Gastroesophageal sphincter (tissue), 4 donors: ENCODE data around the gene FAM193B. TPM values are rescaled to one million over a fixed set of nuclear protein-coding genes. Genes with fewer than 3 reads are reported as not detected.
"Not testable (repeated sequence)": the region's sequence is repeated elsewhere in the genome, so short reads cannot be mapped to it uniquely, and the experiment has no call there.

Experiments used
- ATAC-seq: fragments of 150-250 bp; one replicate; pipeline ENCODE4 v1.9.1; 2016; ENCODE audit warnings: mild to moderate bottlenecking, moderate library complexity
- H3K27ac ChIP-seq, 4 donors: fragments of 200-600 bp; sonication (generic) in 3 of 4; 1 replicate in 3 of 4; 2 replicates in 1 of 4; pipeline ENCODE4 v1.5.1; 2016 to 2019
- H3K27me3 ChIP-seq: fragments of 200-600 bp; sonication (generic); one replicate; pipeline ENCODE4 v1.5.1; 2019
- H3K36me3 ChIP-seq, 2 donors: fragments of 200-600 bp; sonication (generic); one replicate each; pipeline ENCODE4 v1.5.1; 2019; ENCODE audit warnings: control low read depth in 1 of 2
- H3K4me1 ChIP-seq, 3 donors: fragments of 200-600 bp; sonication (generic); 1 replicate in 2 of 3; 2 replicates in 1 of 3; pipeline ENCODE4 v1.5.1; 2016 to 2019; ENCODE audit warnings: control low read depth in 2 of 3
- H3K4me3 ChIP-seq, 2 donors: fragments of 200-600 bp; sonication (generic); one replicate each; pipeline ENCODE4 v1.5.1; 2019; ENCODE audit warnings: mild to moderate bottlenecking in 1 of 2, moderate library complexity in 1 of 2
- H3K9me3 ChIP-seq, 3 donors: fragments of 200-600 bp; sonication (generic); one replicate each; pipeline ENCODE4 v1.5.1; 2017 to 2019; ENCODE audit warnings: control low read depth in 2 of 3
- EP300 ChIP-seq: sonication (generic); formaldehyde crosslinking; IDR thresholded peaks from one replicate; pipeline ENCODE4 v1.6.1; 2017; ENCODE audit warnings: antibody characterized with exemption, mild to moderate bottlenecking
- POLR2A ChIP-seq, 2 donors: fragments of 450-650 bp; IDR thresholded peaks; one replicate each; pipeline ENCODE4 v1.6.1; 2017; ENCODE audit warnings: antibody characterized with exemption in 2 of 2, mild to moderate bottlenecking in 2 of 2, moderate library complexity in 1 of 2
- POLR2AphosphoS5 ChIP-seq: sonication (generic); formaldehyde crosslinking; IDR thresholded peaks from one replicate; pipeline ENCODE4 v1.6.1; 2017; ENCODE audit warnings: antibody characterized with exemption
- WGBS, 2 donors: methylation state at CpG; one replicate each; pipeline ENCODE4 v1.1.5; 2018; ENCODE audit warnings: low coverage in 1 of 2; 5-methylcytosine and 5-hydroxymethylcytosine counted together
- total RNA-seq, 4 donors: library from RNA; depleted of rRNA; stranded (reverse); fragments of >200 nt; gene quantifications; one replicate each; pipeline ENCODE4 v1.1.0, GENCODE V29; 2016
- TF ChIP-seq, protein P1 (sequence below), 4 experiments: fragments of 200-600 bp in 2 of 4; fragments of 450-650 bp in 2 of 4; sonication (generic) in 1 of 4; IDR thresholded peaks; one replicate each; pipeline ENCODE4 v1.5.1; 2017 to 2019; ENCODE audit warnings: antibody characterized with exemption in 4 of 4, mild to moderate bottlenecking in 2 of 4, moderate library complexity in 2 of 4

The FAM193B gene
- total RNA-seq, 4 donors from 2014 or later, result 29.7 to 90.3 (median 44.5) TPM

DNA sequence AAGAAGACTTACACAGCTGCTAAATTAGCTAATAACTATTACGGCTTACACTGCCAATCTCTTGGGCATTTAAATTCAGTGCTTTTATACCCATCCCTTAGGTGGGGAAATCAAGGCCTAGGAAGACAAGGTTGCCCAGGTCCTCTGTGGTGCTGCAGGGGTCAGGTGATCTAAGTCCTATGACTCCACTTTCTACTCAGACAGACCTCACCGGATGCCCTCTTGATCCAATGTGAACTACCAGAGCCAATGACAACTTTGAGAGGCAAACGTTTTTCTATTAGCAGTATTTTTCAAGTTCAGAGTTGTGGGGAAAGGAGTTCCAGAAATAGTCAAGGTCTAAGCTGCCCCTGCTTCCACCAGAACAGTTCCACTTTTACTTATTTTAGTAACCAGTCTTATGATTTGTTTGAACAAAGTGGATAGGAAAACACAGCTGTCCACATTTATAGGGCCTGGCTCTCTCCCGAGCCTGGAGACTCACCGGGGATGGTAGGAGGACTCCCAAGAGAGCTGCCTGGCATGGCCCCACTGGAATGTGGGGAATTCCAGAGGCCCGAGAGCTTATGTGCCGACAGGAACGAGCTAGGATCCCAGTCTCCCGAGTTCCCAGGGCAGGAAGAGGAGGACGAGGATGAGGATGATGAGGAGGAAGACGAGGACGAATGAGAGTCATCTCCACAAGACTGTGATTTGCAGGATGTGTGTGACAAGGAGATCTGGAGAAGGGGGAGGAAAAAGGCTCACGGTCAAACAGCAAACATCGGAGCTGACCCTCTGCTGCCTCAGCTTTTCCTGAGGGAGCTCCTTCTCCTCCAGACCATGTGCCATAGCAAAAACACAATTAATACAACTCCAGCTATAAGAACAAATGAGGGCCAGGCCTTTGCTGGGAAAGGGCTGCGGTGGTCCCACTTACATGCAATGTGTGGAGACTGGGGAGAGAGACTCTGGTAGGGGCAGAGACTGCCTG lies 16.7 kb downstream of the FAM193B start:
- Histone ChIP-seq H3K9me3 (no peaks in the 10 kb centered on the region), H3K27ac (peak overlapping the region; percentile 41 to 78 (median 70)), H3K36me3 (peaks cover 0 to 41% of the 10 kb centered on the region in 2 donors), H3K4me1 (peaks cover 9 to 55% (median 30%) of the 10 kb centered on the region in 3 donors), H3K4me3 (no peak overlapping the region), H3K27me3 (no peaks in the 10 kb centered on the region)
- ATAC-seq, result peak; percentile 81
- TF ChIP-seq POLR2A (IDR thresholded peaks at IDR 0.05), result no peak
- TF ChIP-seq POLR2AphosphoS5, result peak; percentile 37
- WGBS, 2 donors, result 34 to 38% methylated on average over 6 to 9 of the region's 15 CpGs

- H3K4me3 ChIP-seq, result no peak overlapping the region
- 93 to 100% methylated on average over 1 to 10 of the region's 10 CpGs for WGBS, 2 donors
- TF ChIP-seq, protein P1, sequence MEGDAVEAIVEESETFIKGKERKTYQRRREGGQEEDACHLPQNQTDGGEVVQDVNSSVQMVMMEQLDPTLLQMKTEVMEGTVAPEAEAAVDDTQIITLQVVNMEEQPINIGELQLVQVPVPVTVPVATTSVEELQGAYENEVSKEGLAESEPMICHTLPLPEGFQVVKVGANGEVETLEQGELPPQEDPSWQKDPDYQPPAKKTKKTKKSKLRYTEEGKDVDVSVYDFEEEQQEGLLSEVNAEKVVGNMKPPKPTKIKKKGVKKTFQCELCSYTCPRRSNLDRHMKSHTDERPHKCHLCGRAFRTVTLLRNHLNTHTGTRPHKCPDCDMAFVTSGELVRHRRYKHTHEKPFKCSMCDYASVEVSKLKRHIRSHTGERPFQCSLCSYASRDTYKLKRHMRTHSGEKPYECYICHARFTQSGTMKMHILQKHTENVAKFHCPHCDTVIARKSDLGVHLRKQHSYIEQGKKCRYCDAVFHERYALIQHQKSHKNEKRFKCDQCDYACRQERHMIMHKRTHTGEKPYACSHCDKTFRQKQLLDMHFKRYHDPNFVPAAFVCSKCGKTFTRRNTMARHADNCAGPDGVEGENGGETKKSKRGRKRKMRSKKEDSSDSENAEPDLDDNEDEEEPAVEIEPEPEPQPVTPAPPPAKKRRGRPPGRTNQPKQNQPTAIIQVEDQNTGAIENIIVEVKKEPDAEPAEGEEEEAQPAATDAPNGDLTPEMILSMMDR (IDR thresholded peaks at IDR 0.05), result no peak
- TF ChIP-seq POLR2AphosphoS5 (no peak), POLR2A (IDR thresholded peaks at IDR 0.05) (no peak), EP300 (no peak)
- peaks cover 9 to 55% (median 30%) of the 10 kb centered on the region in 3 donors for H3K4me1 ChIP-seq
- no peak for ATAC-seq
- H3K9me3 ChIP-seq, result no peaks in the 10 kb centered on the region
- no peaks in the 10 kb centered on the region for H3K27me3 ChIP-seq
- H3K36me3 ChIP-seq, result peaks cover 0 to 54% of the 10 kb centered on the region in 2 donors
- H3K27ac ChIP-seq, result peak overlapping the region in 3 of 4 donors; percentile 69 to 78 (median 72)
Measured at GRCh38 chr5:177536386-177536785, 18.0 kb downstream of the FAM193B start.

DNA sequence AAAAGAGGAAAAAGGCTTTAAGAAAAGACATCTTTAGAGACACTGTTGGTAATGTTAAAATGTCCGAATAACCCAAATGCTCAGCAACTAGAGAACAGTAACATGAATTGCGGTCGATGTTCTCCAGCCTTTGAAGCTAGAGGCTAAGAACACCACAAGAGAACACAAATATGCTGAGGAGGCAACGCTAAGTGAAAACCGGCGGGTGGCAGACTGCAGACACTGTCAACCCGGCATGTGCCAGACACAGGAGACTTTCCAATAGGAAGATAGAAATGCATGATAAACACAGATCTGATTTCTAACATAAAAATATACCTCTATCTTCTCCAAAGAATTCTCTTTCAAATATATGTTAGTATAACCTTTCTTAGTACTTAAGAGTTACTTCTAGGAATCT lies 19.2 kb downstream of the FAM193B start:
- no peak for ATAC-seq
- Histone ChIP-seq H3K4me1 (peaks cover 9 to 44% (median 30%) of the 10 kb centered on the region in 3 donors), H3K4me3 (no peak overlapping the region), H3K9me3 (no peaks in the 10 kb centered on the region), H3K36me3 (peaks cover 0 to 67% of the 10 kb centered on the region in 2 donors), H3K27me3 (no peaks in the 10 kb centered on the region), H3K27ac (peak overlapping the region in 2 of 4 donors; percentile 27 to 29)
- 78 to 88% methylated on average over 7 of the region's 7 CpGs for WGBS, 2 donors
- no peak for TF ChIP-seq POLR2A (IDR thresholded peaks at IDR 0.05)
- TF ChIP-seq, protein P1 (IDR thresholded peaks at IDR 0.05), result no peak
- TF ChIP-seq EP300, result no peak
- no peak for TF ChIP-seq POLR2AphosphoS5

DNA sequence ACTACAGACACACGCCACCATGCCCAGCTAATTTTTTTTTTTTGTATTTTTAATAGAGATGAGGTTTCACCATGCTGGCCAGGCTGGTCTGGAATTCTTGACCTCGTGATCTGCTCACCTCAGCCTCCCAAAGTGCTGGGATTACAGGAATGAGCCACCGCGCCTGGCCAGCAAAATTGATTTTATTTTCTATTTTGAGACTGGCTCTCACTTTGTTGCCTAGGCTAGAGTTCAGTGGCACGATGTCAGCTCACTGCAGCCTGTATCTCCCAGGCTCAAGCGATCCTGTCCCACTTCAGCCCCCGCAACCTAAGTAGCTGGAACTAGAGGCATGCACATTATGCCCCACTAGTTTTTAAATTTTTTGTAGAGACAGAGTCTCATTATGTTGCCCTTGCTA lies 19.9 kb downstream of the FAM193B start:
- not testable (repeated sequence) for H3K27me3 ChIP-seq, H3K9me3 ChIP-seq, ATAC-seq, H3K4me3 ChIP-seq
- peak overlapping the region in 1 of 4 donors; percentile 27 for H3K27ac ChIP-seq
- H3K4me1 ChIP-seq, result peaks cover 9 to 37% (median 30%) of the 10 kb centered on the region in 3 donors
- 100% methylated on average over 2 to 5 of the region's 7 CpGs for WGBS, 2 donors
- peaks cover 0 to 74% of the 10 kb centered on the region in 2 donors for H3K36me3 ChIP-seq

GRCh38 chr5:177531209-177531940 lies 23.0 kb downstream of the FAM193B start:
- Histone ChIP-seq H3K27me3 (no peaks in the 10 kb centered on the region), H3K4me1 (peaks cover 0 to 13% (median 3%) of the 10 kb centered on the region in 3 donors), H3K36me3 (peaks cover 0 to 91% of the 10 kb centered on the region in 2 donors), H3K27ac (peak overlapping the region in 3 of 4 donors; percentile 11 to 45 (median 24)), H3K9me3 (no peaks in the 10 kb centered on the region), H3K4me3 (no peak overlapping the region)
- 92 to 96% methylated on average over 4 to 9 of the region's 27 CpGs for WGBS, 2 donors
- no peak for ATAC-seq
- TF ChIP-seq POLR2A (IDR thresholded peaks at IDR 0.05) (no peak), EP300 (no peak), POLR2AphosphoS5 (no peak)
- TF ChIP-seq, protein P1 (IDR thresholded peaks at IDR 0.05), result no peak
